ENCODE measurements around the gene TLR1.
"Not testable (repeated sequence)": the region's sequence is repeated elsewhere in the genome, so short reads cannot be mapped to it uniquely, and the experiment has no call there.

TLR1 gene

GRCh38 chr4:38775326-38775725, 29.3 kb downstream of the TLR1 start:
- no peak for FAIRE-seq
- no peak for DNase-seq (ENCODE audit: insufficient read length, low spot score)
- no peak for TF ChIP-seq POLR2A (IDR thresholded peaks at IDR 0.05; ENCODE audit: low read depth, low read length)

GRCh38 chr4:38774181-38774955, 30.2 kb downstream of the TLR1 start:
- TF ChIP-seq POLR2A (IDR thresholded peaks at IDR 0.05; ENCODE audit: low read depth, low read length) = no peak
- FAIRE-seq = no peak

GRCh38 chr4:38770281-38770680, 34.3 kb downstream of the TLR1 start:
- DNase-seq (ENCODE audit: insufficient read length, low spot score); FAIRE-seq: not testable (repeated sequence)

More at GRCh38 chr4:38774181-38774955, 30.2 kb downstream of the TLR1 start:
- no peak for DNase-seq (ENCODE audit: insufficient read length, low spot score)

GRCh38 chr4:38769857-38770256, 34.7 kb downstream of the TLR1 start:
- no peak for TF ChIP-seq POLR2A (IDR thresholded peaks at IDR 0.05; ENCODE audit: low read depth, low read length)
- no peak for DNase-seq (ENCODE audit: insufficient read length, low spot score)
- no peak for FAIRE-seq

- no peak for FAIRE-seq
- DNase-seq (ENCODE audit: insufficient read length, low spot score) = no peak
- no peak for TF ChIP-seq POLR2A (IDR thresholded peaks at IDR 0.05; ENCODE audit: low read depth, low read length)
Observed at GRCh38 chr4:38769441-38769840, 35.1 kb downstream of the TLR1 start.

- no peak for DNase-seq (ENCODE audit: insufficient read length, low spot score)
- TF ChIP-seq POLR2A (IDR thresholded peaks at IDR 0.05; ENCODE audit: low read depth, low read length) = no peak
- no peak for FAIRE-seq
Observed at GRCh38 chr4:38768968-38769394, 35.6 kb downstream of the TLR1 start.

GRCh38 chr4:38766940-38767339, 37.7 kb downstream of the TLR1 start:
- DNase-seq (ENCODE audit: insufficient read length, low spot score); FAIRE-seq: not testable (repeated sequence)

GRCh38 chr4:38765382-38765781, 39.2 kb downstream of the TLR1 start:
- DNase-seq (ENCODE audit: insufficient read length, low spot score) = no peak
- TF ChIP-seq POLR2A (IDR thresholded peaks at IDR 0.05; ENCODE audit: low read depth, low read length) = no peak
- no peak for FAIRE-seq

GRCh38 chr4:38764277-38764676, 40.3 kb downstream of the TLR1 start:
- no peak for FAIRE-seq
- TF ChIP-seq POLR2A (IDR thresholded peaks at IDR 0.05; ENCODE audit: low read depth, low read length) = no peak
- no peak for DNase-seq (ENCODE audit: insufficient read length, low spot score)

GRCh38 chr4:38762560-38762959, 42.0 kb downstream of the TLR1 start:
- DNase-seq (ENCODE audit: insufficient read length, low spot score) (no peak), FAIRE-seq (no peak)
- no peak for TF ChIP-seq POLR2A (IDR thresholded peaks at IDR 0.05; ENCODE audit: low read depth, low read length)

GRCh38 chr4:38759790-38760122, 44.8 kb downstream of the TLR1 start:
- no peak for TF ChIP-seq POLR2A (IDR thresholded peaks at IDR 0.05; ENCODE audit: low read depth, low read length)
- FAIRE-seq (no peak), DNase-seq (ENCODE audit: insufficient read length, low spot score) (no peak)

- DNase-seq (ENCODE audit: insufficient read length, low spot score) (no peak), FAIRE-seq (no peak)
- TF ChIP-seq POLR2A (IDR thresholded peaks at IDR 0.05; ENCODE audit: low read depth, low read length) = no peak
Observed at GRCh38 chr4:38759113-38759789, 45.3 kb downstream of the TLR1 start.

- FAIRE-seq = no peak
- no peak for DNase-seq (ENCODE audit: insufficient read length, low spot score)
- no peak for TF ChIP-seq POLR2A (IDR thresholded peaks at IDR 0.05; ENCODE audit: low read depth, low read length)
Observed at GRCh38 chr4:38757945-38758600, 46.5 kb downstream of the TLR1 start.

GRCh38 chr4:38752941-38753806, 51.4 kb downstream of the TLR1 start:
- DNase-seq (ENCODE audit: insufficient read length, low spot score) = peak; percentile 55
- FAIRE-seq = no peak

More at GRCh38 chr4:38752941-38753806, 51.4 kb downstream of the TLR1 start:
- TF ChIP-seq POLR2A (IDR thresholded peaks at IDR 0.05; ENCODE audit: low read depth, low read length) = no peak

Measured in H54 (cell line).